ENCODE measurements around the gene VSIR.

Gene VSIR

DNA sequence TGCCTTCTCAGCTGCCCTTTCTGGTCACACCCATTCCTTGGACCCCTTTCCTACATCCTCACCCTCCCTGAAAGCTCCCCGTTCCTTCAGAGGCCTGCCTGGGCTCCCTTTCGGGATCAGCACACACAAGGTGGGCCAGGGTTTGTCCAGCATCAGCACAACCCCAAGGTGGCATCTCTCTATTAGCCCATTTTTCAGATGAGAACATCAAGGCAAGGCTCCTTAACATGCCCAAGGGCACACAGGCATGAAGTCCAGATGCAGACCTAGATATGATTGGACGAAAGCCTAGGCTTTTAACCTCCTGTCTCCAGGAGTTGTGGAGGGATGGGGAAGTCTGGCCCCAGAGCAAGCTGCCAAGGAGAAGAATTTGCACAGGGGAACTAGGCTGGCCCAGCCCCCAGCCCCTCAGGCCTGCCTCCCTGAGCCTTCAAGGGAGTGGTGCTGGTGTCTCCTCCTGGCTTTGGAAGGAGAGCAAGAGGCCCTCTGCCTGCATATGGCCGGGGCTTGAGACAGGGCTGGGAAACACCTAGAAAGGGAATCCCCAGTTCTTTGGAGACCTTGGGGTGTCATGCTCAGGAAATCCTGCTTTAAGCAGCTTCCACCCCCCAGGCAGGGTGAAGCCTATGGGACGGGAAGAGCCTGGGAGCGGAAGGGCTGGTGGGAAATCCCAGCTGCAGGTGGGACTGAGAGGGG is 9.0 kb upstream of the VSIR start:
- no peak for DNase-seq

- DNase-seq: no peak
These were observed 7.4 kb upstream of the VSIR start for GRCh38 chr10:71780719-71781118.

DNA sequence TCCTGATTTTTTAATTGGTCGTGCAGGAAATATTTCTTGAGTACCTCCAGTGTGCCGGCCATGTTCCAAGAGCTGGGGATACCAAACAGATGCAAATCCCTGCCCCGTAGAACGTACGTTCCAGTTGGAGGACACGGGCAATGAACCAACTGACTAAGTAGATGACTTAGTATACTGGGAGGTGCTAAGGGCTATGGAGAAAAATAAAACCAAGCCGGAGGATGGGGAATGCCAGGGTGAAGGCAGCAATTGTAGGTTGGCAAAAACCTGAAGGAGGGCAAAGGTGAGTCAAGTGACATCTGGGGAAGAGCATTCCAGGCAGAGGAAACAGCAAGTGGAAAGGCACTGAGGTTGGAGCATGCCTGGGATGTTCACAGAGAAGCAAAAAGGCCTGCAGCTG is 6.8 kb upstream of the VSIR start:
- DNase-seq: no peak

GRCh38 chr10:71779641-71780040 is 6.3 kb upstream of the VSIR start:
- no peak for DNase-seq

- no peak for DNase-seq
These were observed 4.9 kb upstream of the VSIR start for GRCh38 chr10:71778071-71778825.

DNA sequence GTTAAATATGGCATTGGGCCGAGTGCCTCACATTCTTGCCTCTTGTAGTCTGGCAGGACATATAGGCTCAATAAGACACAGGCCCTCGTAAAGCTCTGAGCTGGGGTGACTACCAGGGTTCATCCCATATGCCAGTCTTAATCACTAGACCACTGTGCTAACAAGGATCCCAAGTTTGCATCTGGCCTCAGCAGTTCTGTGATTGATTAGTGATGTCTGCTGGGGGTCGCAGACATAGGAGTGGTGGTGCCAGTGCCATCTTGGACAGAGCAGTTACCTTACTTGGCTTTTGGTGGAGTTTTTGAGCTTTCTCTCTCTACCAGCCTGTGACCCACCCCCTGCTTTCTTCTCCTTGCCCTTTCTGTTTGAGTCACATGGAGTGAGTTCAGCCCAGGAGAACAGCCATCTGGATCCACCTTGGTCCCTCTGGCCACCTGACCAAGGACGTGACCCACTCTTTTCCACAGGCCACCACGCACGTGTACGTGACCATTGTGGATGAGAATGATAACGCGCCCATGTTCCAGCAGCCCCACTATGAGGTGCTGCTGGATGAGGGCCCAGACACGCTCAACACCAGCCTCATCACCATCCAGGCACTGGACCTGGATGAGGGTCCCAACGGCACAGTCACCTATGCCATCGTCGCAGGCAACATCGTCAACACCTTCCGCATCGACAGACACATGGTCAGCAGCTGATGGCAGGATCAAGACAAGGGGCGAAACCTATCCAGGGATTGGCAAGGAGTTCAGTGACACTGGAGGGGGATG is 4.1 kb upstream of the VSIR start:
- DNase-seq: no peak

GRCh38 chr10:71776481-71776925 is 3.2 kb upstream of the VSIR start:
- DNase-seq: no peak

DNA sequence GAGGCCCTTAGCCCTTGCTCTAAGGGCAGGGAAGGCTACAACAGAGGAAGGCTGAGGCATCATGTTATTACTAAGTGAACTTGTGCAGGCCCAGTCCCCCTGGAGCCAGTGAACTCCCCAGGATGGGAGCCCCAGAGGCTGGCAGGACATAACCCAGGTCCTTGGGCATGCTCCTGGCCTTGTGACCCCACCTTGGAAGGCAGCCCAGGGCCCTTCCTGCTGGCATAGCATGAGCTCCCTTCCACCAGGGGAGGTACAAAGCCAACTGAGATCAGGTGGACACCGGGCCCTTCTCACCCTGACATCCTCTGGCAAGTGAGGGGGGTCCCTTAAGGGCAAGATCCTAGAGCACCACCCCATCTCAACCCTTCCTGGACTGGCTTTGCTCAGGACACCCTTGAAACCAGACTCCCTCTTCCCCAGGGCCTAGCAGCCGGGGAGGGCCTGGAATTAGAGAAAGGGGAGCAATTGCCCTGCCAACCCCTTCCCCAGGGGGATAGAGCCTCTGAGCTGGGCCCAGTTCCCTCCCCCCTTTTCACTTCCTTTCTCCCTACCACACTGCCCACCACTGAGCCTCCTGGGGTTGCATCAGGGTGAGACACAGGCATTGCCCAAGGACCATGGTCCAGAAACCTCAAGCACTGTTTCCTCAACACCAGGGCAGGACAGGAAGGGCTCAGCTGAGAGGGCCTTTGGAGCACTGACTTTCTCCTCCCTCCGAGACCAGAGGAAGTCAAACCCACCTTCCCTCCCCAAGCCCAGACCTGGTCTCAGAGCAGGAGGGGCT is 1.8 kb upstream of the VSIR start:
- no peak for DNase-seq

GRCh38 chr10:71772832-71773220 is 494 bp downstream of the VSIR start:
- DNase-seq: no peak

DNA sequence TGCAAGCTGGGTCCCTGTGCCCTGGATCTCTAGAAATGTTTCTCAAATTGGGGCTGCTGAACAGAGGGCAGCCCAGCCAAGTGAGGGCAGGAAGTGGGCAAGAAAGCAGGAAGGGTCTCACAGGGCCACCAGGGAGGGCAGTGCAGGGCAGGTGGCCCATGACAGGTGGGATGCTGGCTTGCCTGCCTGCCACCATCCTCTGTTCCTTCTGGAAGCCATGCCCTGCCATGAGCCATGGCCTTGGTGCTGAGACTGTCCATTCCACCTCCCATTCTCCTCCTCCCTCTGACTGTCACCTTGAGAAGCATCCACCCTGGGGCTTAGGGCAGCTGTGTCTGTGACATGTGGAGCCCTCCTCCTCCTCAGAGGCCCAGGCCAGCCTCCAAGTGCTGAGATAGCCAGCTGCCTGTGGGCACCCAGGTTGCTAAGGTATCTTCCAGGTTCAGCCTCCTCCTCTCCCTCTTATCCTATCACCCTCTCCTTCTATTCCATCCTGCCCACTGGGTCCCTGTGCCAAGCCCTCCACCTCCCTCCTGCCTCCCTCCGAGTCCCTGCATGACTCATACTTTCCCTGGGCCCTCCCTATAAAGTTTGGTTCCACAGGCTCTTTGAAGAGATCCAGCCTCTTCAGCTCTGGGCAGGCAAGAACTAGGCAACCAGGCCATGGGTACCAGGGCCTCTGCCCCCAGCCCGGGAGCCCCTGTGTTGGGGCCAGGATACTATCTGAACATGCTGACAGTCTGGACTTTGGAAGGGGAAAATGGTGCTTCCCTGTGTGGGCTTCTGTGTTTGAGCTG is 1.3 kb downstream of the VSIR start:
- DNase-seq: no peak

DNA sequence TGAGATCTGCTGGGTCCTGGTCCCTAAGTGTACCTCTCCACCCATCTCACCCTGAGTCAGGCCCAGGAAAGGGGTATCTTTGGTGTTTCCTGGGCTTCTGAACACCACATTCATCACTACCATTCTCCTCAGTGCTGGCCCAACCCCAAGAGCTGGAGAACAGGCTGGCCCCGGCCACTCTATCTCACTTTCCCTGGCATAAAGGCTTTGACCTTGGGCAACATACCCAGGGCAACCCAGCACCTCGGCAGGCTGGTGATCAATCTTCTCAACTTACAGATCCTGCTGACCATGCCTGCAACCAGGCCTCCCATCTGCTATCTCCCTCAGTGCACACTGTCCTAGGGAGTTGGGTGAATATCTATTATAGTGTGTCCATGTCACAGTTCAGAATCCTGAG is 2.1 kb downstream of the VSIR start:
- DNase-seq: no peak

DNA sequence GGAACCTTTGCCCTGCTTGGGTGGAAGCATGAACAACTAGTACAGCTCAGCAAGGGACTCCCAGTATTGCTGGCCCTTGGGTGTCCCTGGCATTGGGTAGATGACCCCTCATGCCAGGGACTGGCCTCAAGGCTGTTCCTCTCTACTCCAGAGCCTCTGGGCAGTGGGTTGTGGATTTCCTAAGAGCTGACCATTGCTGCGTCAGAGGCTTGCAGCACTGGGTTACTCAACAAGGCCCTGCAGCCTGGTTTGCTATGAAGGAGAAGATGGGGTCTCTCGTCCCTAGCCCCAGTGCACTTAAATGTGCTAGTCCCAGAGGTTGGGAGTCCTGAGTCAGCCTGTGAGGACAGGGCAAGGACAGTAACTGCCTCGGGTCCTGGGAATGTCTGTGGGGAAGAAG is 2.5 kb downstream of the VSIR start:
- DNase-seq: no peak

DNA sequence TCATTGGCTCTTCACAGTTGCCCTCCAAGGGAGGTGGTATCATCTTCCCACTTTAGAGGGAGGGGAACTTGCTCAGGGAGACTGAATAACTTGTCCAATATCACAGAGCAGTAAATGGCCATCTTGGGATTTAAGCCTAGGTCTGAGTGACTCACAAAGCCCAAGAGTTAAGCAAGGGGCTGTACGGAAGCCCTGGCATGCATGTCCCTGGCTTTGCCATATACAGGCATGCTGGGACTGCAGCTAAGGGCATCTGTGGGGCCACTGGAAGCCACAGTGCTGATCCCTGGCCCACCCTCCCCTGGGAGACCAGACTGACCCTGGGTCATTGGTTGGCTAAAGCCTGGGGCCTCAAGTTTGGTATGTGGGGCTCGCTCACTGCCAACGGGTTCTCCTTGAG is 3.1 kb downstream of the VSIR start:
- DNase-seq: no peak

GRCh38 chr10:71769279-71769823 is 4.0 kb downstream of the VSIR start:
- no peak for DNase-seq

GRCh38 chr10:71767420-71768035 is 5.8 kb downstream of the VSIR start:
- DNase-seq: no peak

- no peak for DNase-seq
These were observed 6.5 kb downstream of the VSIR start for GRCh38 chr10:71766717-71767419.

DNA sequence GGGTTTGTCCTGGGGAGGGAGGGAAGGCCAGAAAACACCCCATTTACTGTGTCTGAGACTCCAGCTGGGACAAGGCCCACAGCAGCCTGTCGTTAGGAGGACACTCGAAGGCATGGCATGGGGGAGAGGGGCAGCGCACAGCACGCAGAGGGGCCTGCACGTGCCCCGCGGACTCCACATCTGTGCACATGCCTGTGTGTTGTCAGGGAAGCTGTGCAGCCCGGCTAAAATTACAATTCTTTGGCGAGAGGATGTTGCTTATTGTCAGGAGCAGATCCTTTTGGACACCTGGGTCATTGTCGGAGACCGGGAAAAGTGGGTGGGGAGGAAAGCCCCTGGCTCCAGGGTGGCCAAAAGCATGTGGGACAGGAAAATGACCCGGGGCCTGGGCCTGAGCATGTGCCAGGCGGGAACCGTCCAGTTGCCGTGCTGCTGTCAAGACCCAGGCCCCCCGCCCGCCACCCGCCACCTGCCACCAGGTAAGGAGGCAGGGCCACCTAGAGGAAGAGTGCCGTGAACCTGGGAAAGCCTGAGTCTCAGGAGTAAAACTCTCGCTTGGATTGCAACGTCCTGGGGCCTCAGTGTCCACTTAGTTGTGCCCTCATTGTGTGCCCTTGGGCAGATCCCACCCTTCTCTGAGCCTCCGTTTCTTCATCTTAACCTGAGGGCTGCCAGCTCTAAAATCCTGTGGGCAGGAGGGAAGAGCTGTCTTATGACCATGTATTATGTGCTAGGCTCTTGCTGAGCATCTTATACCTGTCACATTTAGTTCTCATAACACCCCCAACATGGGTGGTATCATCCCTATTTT is 7.2 kb downstream of the VSIR start:
- DNase-seq: no peak

- DNase-seq: no peak
These were observed 8.0 kb downstream of the VSIR start for GRCh38 chr10:71765176-71765904.
